MCF 10A (cell line): ENCODE data around the gene SRM. TPM values are rescaled to one million over a fixed set of nuclear protein-coding genes. Genes with fewer than 3 reads are reported as not detected.

Experiments used
- BruUV-seq: library from RNA; stranded (reverse); fragments of 400-500 nt; replicated peaks from 2 replicates; lab custom pipeline; 2021; lab: Mats Ljungman, UMichigan
- CTCF ChIA-PET: fragments of 300-600 bp; sonication (Branson Sonifier 250); formaldehyde crosslinking; extraction: SDS; loops from one replicate; lab custom pipeline; 2021; ENCODE audit warnings: antibody characterized with exemption, inconsistent platforms; lab: Yijun Ruan, JAX
- POLR2A ChIA-PET: fragments of 300-600, 350-650 bp; sonication (Branson Sonifier 250); formaldehyde crosslinking; extraction: SDS; loops from one replicate; lab custom pipeline; 2020; ENCODE audit warnings: antibody characterized with exemption, inconsistent platforms; lab: Yijun Ruan, JAX
- DNase-seq: peaks from one replicate; pipeline ENCODE4 v3.0.0-alpha.2; 2018; ENCODE audit not compliant: unreplicated experiment
- H3K27ac Mint-ChIP-seq: one replicate; pipeline ENCODE4 v1.8.0; 2022; ENCODE audit warnings: mild to moderate bottlenecking, low read depth, mixed read lengths; ENCODE audit not compliant: unreplicated experiment
- H3K27me3 Mint-ChIP-seq: one replicate; pipeline ENCODE4 v1.8.0; 2022; ENCODE audit warnings: mixed read lengths; ENCODE audit not compliant: insufficient read depth, unreplicated experiment
- H3K36me3 Mint-ChIP-seq: one replicate; pipeline ENCODE4 v1.8.0; 2022; ENCODE audit warnings: mild to moderate bottlenecking, moderate library complexity, mixed read lengths; ENCODE audit not compliant: insufficient read depth, unreplicated experiment
- H3K4me1 Mint-ChIP-seq: one replicate; pipeline ENCODE4 v1.8.0; 2022; ENCODE audit warnings: mixed read lengths; ENCODE audit not compliant: insufficient read depth, unreplicated experiment
- H3K4me3 Mint-ChIP-seq: one replicate; pipeline ENCODE4 v1.8.0; 2022; ENCODE audit warnings: mild to moderate bottlenecking, moderate library complexity, mixed read lengths; ENCODE audit not compliant: unreplicated experiment
- H3K9me3 Mint-ChIP-seq: one replicate; pipeline ENCODE4 v1.8.0; 2022; ENCODE audit warnings: mixed read lengths; ENCODE audit not compliant: unreplicated experiment
- intact Hi-C: fragments of 100-400 bp; cut with micrococcal nuclease; formaldehyde crosslinking; loops from 2 replicates; pipeline ENCODE4 v1.14.1; 2022
- total RNA-seq: library from RNA; stranded (reverse); gene quantifications from 2 replicates; pipeline ENCODE4 v1.2.3, GENCODE V29; 2022
- TF ChIP-seq, protein P1 (sequence below): fragments of 200-600 bp; IDR thresholded peaks from one replicate; pipeline ENCODE4 v1.8.0; 2022; ENCODE audit warnings: antibody characterized with exemption, mild to moderate bottlenecking; ENCODE audit not compliant: unreplicated experiment

Gene SRM
- total RNA-seq, 1 experiment from 2014 or later, result 327 TPM

DNA sequence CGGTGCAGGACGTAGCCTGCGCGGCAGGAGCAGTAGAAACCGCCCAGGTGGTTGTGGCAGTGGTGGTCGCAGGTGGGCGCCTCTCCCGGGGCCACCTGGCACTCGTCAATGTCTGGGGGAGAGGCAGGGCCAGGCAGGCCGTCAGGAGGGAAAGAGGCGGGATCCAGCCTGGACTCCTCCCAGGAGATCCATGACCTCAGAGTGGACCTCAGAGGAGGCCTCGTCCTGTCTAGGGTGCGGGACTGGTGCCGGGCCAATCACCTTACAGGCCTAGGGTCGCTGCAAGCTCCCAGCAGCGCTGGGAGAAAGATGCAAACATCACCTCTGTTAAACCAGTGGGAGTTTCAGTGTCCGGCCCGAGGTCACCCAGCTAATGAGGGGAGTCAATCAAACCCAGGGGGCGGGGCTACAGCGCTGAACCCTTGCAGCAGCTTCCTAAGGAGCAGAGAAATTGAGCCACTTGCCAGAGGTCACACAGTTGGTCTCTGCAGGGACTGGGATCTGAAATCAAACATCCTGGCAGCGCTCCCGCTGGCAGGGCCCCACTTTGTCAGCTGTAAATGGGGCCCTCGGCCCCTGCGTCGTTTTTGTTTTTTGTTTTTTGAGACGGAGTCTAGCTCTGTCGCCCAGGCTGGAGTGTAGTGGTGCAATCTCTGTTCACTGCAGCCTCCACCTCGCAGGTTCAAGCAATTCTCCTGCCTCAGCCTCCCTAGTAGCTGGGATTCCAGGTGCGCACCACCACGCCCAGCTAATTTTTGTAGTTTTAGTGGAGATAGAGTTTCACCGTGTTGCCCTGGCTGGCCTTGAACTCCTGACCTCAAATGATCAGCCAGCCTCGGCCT is 14.2 kb downstream of the SRM start:
- Mint-ChIP-seq H3K27ac (no peak overlapping the region), H3K4me1 (no peaks in the 10 kb centered on the region), H3K4me3 (no peak overlapping the region), H3K27me3 (no peaks in the 10 kb centered on the region), H3K9me3 (no peaks in the 10 kb centered on the region), H3K36me3 (peaks cover 13% of the 10 kb centered on the region)
- intact Hi-C loops, result no loop called here
- TF ChIP-seq, protein P1, sequence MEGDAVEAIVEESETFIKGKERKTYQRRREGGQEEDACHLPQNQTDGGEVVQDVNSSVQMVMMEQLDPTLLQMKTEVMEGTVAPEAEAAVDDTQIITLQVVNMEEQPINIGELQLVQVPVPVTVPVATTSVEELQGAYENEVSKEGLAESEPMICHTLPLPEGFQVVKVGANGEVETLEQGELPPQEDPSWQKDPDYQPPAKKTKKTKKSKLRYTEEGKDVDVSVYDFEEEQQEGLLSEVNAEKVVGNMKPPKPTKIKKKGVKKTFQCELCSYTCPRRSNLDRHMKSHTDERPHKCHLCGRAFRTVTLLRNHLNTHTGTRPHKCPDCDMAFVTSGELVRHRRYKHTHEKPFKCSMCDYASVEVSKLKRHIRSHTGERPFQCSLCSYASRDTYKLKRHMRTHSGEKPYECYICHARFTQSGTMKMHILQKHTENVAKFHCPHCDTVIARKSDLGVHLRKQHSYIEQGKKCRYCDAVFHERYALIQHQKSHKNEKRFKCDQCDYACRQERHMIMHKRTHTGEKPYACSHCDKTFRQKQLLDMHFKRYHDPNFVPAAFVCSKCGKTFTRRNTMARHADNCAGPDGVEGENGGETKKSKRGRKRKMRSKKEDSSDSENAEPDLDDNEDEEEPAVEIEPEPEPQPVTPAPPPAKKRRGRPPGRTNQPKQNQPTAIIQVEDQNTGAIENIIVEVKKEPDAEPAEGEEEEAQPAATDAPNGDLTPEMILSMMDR, result no peak
- BruUV-seq, result no TSS peak
- no peak for DNase-seq
- POLR2A ChIA-PET, result no interaction called here
- CTCF ChIA-PET, result interaction anchor here (9.9 kb wide), 1 partner anchor 8 kb away, joined by 64 read pairs; no protein-coding TSS in a partner anchor

GRCh38 chr1:11044849-11045427 is 14.9 kb downstream of the SRM start:
- BruUV-seq, result no TSS peak
- Mint-ChIP-seq H3K27me3 (no peaks in the 10 kb centered on the region), H3K4me1 (no peaks in the 10 kb centered on the region), H3K36me3 (peaks cover 13% of the 10 kb centered on the region), H3K27ac (no peak overlapping the region), H3K4me3 (no peak overlapping the region), H3K9me3 (no peaks in the 10 kb centered on the region)
- CTCF ChIA-PET, result interaction anchor here (9.9 kb wide), 1 partner anchor 7 kb away, joined by 64 read pairs; no protein-coding TSS in a partner anchor
- TF ChIP-seq, protein P1, result no peak
- intact Hi-C loops, result no loop called here
- DNase-seq, result no peak
- POLR2A ChIA-PET, result no interaction called here

GRCh38 chr1:11044086-11044848 is 15.6 kb downstream of the SRM start:
- intact Hi-C loops, result no loop called here
- TF ChIP-seq, protein P1, result no peak
- Mint-ChIP-seq H3K9me3 (no peaks in the 10 kb centered on the region), H3K27ac (no peak overlapping the region), H3K4me1 (no peaks in the 10 kb centered on the region), H3K4me3 (no peak overlapping the region), H3K27me3 (no peaks in the 10 kb centered on the region), H3K36me3 (peaks cover 13% of the 10 kb centered on the region)
- no peak for DNase-seq
- ChIA-PET POLR2A (no interaction called here), CTCF (no interaction called here)
- BruUV-seq, result no TSS peak
